ENCODE measurements around the gene CBLB. TPM values are rescaled to one million over a fixed set of nuclear protein-coding genes. Genes with fewer than 3 reads are reported as not detected.

Gene CBLB
- 8.8 and 26.4 TPM in 2 replicates for total RNA-seq

DNA sequence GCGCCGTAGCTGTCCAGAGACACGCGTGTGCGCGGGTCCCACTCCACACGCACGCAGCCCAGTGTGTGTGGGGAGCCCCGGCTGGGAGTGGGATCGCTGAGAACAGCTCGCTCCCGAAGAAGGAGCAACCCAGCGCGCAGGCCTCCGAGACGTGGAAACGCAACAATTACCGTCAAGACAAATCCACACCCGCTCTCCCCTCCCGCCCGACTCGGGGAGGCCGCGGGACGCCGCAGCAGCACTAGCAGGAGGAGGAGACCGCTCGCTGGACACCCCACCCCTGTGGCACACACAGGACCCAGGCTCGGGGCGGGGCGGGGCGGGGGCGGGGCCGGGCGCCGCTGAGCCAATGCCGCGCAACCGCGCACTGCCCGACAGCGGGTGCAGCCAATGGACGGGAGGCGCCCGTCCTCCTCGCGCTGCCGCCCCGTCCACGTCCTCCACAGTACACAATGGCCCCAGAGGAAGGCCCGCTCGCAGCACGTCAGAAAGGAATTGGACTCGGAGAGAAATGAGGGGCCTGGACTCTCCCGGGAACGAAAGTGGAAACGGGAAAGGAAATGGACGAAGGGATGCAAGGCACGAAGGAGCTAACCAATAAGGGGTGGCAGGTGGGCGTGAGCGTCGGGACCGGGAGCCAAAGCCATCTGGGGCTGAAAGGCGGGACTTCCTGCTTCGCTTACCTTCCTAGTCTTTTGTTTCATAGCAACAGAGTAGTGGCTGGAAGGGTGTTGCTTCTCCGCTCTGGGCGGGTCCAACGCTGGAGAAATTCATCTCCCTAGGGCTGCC is at the start of gene CBLB:
Gene CBLB, minus strand, starts transcription at position 271 of the 789 bp plus-strand sequence. CDS start 1,435 bp downstream, outside the sequence.

All from endothelial cell of coronary artery (primary cell).